Dermis lymphatic vessel endothelial cell (primary cell): ENCODE data around the gene FAM114A1. TPM values are rescaled to one million over a fixed set of nuclear protein-coding genes. Genes with fewer than 3 reads are reported as not detected.

Source experiments
- total RNA-seq: library from RNA; depleted of rRNA; stranded (reverse); fragments of >200 nt; gene quantifications from 2 replicates; pipeline ENCODE4 v1.2.1, GENCODE V29; 2014

The FAM114A1 gene
- total RNA-seq, result 66.5 and 82.4 TPM in 2 replicates

DNA sequence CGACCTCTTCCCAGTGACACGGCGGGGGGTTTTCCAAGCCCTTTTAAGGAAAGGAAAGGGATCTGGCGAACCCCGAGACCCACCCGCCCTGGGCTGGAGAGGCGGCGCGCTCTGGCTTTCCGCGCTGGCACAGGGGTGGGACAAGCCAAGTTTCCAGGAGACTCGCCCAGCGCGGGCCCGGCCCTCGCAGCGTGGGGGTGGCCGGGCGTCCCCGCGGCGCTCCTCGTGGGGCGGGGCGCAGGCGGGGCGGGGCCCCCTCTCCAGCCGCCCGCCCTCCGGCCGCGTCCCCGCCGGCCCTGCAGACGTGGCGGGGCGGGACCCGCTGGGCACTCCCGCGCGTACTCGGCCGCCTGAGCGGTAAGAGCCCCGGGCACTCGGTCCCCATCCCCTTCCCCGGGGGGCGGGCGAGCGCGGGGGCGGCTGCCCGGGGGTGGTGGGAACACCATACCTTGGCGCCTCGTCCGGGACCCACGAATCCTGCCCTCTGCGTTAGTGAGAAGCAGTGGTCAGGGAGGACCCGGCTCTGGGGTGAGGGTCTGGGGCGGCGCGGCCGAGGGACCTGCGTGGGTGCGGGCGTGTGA is at the start of gene FAM114A1:
FAM114A1 (plus strand) TSS at position 329 of the 581 bp plus-strand sequence. CDS start 10,273 bp downstream, outside the sequence.

DNA sequence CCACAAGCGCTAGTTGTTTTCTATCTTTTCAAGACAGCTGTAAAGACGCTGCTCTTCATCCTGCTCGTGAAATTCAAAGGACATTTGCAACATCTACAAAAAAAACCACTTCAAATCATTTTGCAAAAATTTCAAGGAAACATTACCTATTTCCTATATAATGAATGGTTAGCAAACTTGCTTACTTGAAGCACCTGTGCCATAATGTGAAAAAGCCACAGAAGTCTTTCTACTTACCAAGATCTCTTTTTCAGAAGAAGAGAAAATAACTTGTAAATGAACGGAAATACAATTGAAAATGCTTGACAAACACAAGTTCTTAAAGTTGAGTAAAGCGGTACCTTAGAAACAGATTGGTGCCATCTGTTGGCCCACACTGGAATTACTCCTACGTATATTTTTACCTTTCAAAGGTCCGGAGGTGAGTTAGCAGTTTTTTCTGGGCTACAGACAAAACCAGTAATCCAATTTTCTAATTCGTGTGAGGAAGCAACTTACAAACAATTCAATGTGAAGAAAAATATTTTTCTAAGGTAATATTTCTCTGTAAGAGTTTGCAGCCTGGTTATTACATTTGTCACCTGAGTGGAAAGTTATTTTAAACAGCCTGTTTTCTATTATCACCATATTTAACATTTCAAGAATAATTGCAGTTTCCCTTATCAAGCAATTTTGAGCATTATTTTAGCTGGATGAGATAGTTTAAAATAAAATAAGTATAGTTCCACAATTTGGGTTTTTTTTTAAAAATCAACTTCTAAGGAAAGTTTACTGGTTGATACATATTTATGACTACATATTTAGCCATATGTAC is 10.9 kb upstream of the FAM114A1 start, which contains the start of gene TLR6:
TLR6 (minus strand) TSS at position 294 of the 814 bp plus-strand sequence. CDS start 27,344 bp downstream, outside the sequence.

Other genes starting within 250 kb of the FAM114A1 start
- gene KLF3, start 203.6 kb upstream of the FAM114A1 start, total RNA-seq, result 22.9 and 30.3 TPM in 2 replicates
- not detected in 2 replicates for gene TLR10, start 84.8 kb upstream of the FAM114A1 start, total RNA-seq
- 5.5 and 8.1 TPM in 2 replicates for gene TLR1, start 63.0 kb upstream of the FAM114A1 start, total RNA-seq
- 0.09 and 0.11 TPM in 2 replicates for gene TLR6, start 11.0 kb upstream of the FAM114A1 start, total RNA-seq
- gene TMEM156, start 164.6 kb downstream of the FAM114A1 start, total RNA-seq, result not detected in 2 replicates
- 136 and 154 TPM in 2 replicates for gene KLHL5, start 194.4 kb downstream of the FAM114A1 start, total RNA-seq